Activated naive CD4-positive, alpha-beta T cell treated with anti-CD3 and anti-CD28 coated beads, Interleukin-2, amount 50 U/mL, for 24 hours (primary cell): ENCODE measurements around the gene HDAC4.

ENCODE experiments used
- H3K27ac Mint-ChIP-seq: one replicate; pipeline ENCODE4 v1.8.0; 2021; ENCODE audit warnings: mild to moderate bottlenecking, mixed read lengths
- H3K27me3 Mint-ChIP-seq: one replicate; pipeline ENCODE4 v1.8.0; 2021; ENCODE audit warnings: mixed read lengths
- H3K36me3 Mint-ChIP-seq: one replicate; pipeline ENCODE4 v1.8.0; 2021; ENCODE audit warnings: mixed read lengths
- H3K4me1 Mint-ChIP-seq: one replicate; pipeline ENCODE4 v1.8.0; 2021; ENCODE audit warnings: mixed read lengths
- H3K4me3 Mint-ChIP-seq: one replicate; pipeline ENCODE4 v1.8.0; 2021; ENCODE audit warnings: mild to moderate bottlenecking, mixed read lengths
- H3K9me3 Mint-ChIP-seq: one replicate; pipeline ENCODE4 v1.8.0; 2021; ENCODE audit warnings: mixed read lengths

The HDAC4 gene

GRCh38 chr2:239407112-239407511 lies 6.3 kb upstream of the HDAC4 start:
- H3K4me3 Mint-ChIP-seq: no peak overlapping the region
- no peaks in the 10 kb centered on the region for H3K27me3 Mint-ChIP-seq
- H3K27ac Mint-ChIP-seq: no peak overlapping the region
- no peaks in the 10 kb centered on the region for H3K36me3 Mint-ChIP-seq
- peaks cover 10% of the 10 kb centered on the region for H3K4me1 Mint-ChIP-seq
- no peaks in the 10 kb centered on the region for H3K9me3 Mint-ChIP-seq

GRCh38 chr2:239406316-239406995 lies 5.6 kb upstream of the HDAC4 start:
- H3K4me1 Mint-ChIP-seq: peaks cover 13% of the 10 kb centered on the region
- H3K27ac Mint-ChIP-seq: no peak overlapping the region
- no peak overlapping the region for H3K4me3 Mint-ChIP-seq
- no peaks in the 10 kb centered on the region for H3K36me3 Mint-ChIP-seq
- no peaks in the 10 kb centered on the region for H3K9me3 Mint-ChIP-seq
- no peaks in the 10 kb centered on the region for H3K27me3 Mint-ChIP-seq

- no peak overlapping the region for H3K4me3 Mint-ChIP-seq
- H3K27ac Mint-ChIP-seq: no peak overlapping the region
- peaks cover 13% of the 10 kb centered on the region for H3K4me1 Mint-ChIP-seq
- H3K9me3 Mint-ChIP-seq: no peaks in the 10 kb centered on the region
- H3K36me3 Mint-ChIP-seq: no peaks in the 10 kb centered on the region
- no peaks in the 10 kb centered on the region for H3K27me3 Mint-ChIP-seq
Measured at GRCh38 chr2:239405071-239405470, 4.3 kb upstream of the HDAC4 start.

- Mint-ChIP-seq H3K4me1 (peaks cover 33% of the 10 kb centered on the region), H3K27ac (peak overlapping the region; percentile 99), H3K4me3 (peak overlapping the region; percentile 91), H3K27me3 (no peaks in the 10 kb centered on the region), H3K9me3 (no peaks in the 10 kb centered on the region), H3K36me3 (no peaks in the 10 kb centered on the region)
Measured at GRCh38 chr2:239402666-239403065, 1.8 kb upstream of the HDAC4 start.

GRCh38 chr2:239401881-239402233 lies 1.0 kb upstream of the HDAC4 start:
- peak overlapping the region; percentile 91 for H3K4me3 Mint-ChIP-seq
- H3K36me3 Mint-ChIP-seq: no peaks in the 10 kb centered on the region
- no peaks in the 10 kb centered on the region for H3K9me3 Mint-ChIP-seq
- peaks cover 41% of the 10 kb centered on the region for H3K4me1 Mint-ChIP-seq
- H3K27me3 Mint-ChIP-seq: no peaks in the 10 kb centered on the region
- H3K27ac Mint-ChIP-seq: peak overlapping the region; percentile 99

- H3K9me3 Mint-ChIP-seq: no peaks in the 10 kb centered on the region
- H3K27ac Mint-ChIP-seq: peak overlapping the region; percentile 99
- H3K4me1 Mint-ChIP-seq: peaks cover 47% of the 10 kb centered on the region
- H3K27me3 Mint-ChIP-seq: no peaks in the 10 kb centered on the region
- peak overlapping the region; percentile 91 for H3K4me3 Mint-ChIP-seq
- no peaks in the 10 kb centered on the region for H3K36me3 Mint-ChIP-seq
Measured at GRCh38 chr2:239401067-239401880, 454 bp upstream of the HDAC4 start.

- Mint-ChIP-seq H3K36me3 (no peaks in the 10 kb centered on the region), H3K9me3 (no peaks in the 10 kb centered on the region), H3K27me3 (no peaks in the 10 kb centered on the region), H3K4me3 (peak overlapping the region; percentile 94), H3K27ac (peak overlapping the region; percentile 93), H3K4me1 (peaks cover 51% of the 10 kb centered on the region)
Measured at GRCh38 chr2:239399921-239400595, 762 bp downstream of the HDAC4 start.

GRCh38 chr2:239399433-239399920 lies 1.3 kb downstream of the HDAC4 start:
- no peaks in the 10 kb centered on the region for H3K27me3 Mint-ChIP-seq
- peaks cover 55% of the 10 kb centered on the region for H3K4me1 Mint-ChIP-seq
- H3K4me3 Mint-ChIP-seq: peak overlapping the region; percentile 94
- H3K27ac Mint-ChIP-seq: peak overlapping the region; percentile 93
- no peaks in the 10 kb centered on the region for H3K9me3 Mint-ChIP-seq
- H3K36me3 Mint-ChIP-seq: no peaks in the 10 kb centered on the region

GRCh38 chr2:239398521-239398921 lies 2.3 kb downstream of the HDAC4 start:
- Mint-ChIP-seq H3K4me3 (peak overlapping the region; percentile 94), H3K36me3 (peaks cover 2% of the 10 kb centered on the region), H3K27me3 (no peaks in the 10 kb centered on the region), H3K9me3 (no peaks in the 10 kb centered on the region), H3K4me1 (peaks cover 64% of the 10 kb centered on the region), H3K27ac (no peak overlapping the region)

GRCh38 chr2:239397931-239398471 lies 2.8 kb downstream of the HDAC4 start:
- Mint-ChIP-seq H3K4me3 (peak overlapping the region; percentile 51), H3K9me3 (no peaks in the 10 kb centered on the region)

GRCh38 chr2:239396881-239397681 lies 3.7 kb downstream of the HDAC4 start:
- no peaks in the 10 kb centered on the region for H3K9me3 Mint-ChIP-seq
- no peaks in the 10 kb centered on the region for H3K27me3 Mint-ChIP-seq
- no peak overlapping the region for H3K4me3 Mint-ChIP-seq
- peaks cover 2% of the 10 kb centered on the region for H3K36me3 Mint-ChIP-seq
- H3K27ac Mint-ChIP-seq: peak overlapping the region; percentile 51
- H3K4me1 Mint-ChIP-seq: peaks cover 60% of the 10 kb centered on the region

More at GRCh38 chr2:239397931-239398471, 2.8 kb downstream of the HDAC4 start:
- no peak overlapping the region for H3K27ac Mint-ChIP-seq
- H3K27me3 Mint-ChIP-seq: no peaks in the 10 kb centered on the region
- H3K4me1 Mint-ChIP-seq: peaks cover 68% of the 10 kb centered on the region
- peaks cover 2% of the 10 kb centered on the region for H3K36me3 Mint-ChIP-seq

GRCh38 chr2:239395524-239395923 lies 5.3 kb downstream of the HDAC4 start:
- no peak overlapping the region for H3K4me3 Mint-ChIP-seq
- peaks cover 58% of the 10 kb centered on the region for H3K4me1 Mint-ChIP-seq
- no peaks in the 10 kb centered on the region for H3K9me3 Mint-ChIP-seq
- no peak overlapping the region for H3K27ac Mint-ChIP-seq
- no peaks in the 10 kb centered on the region for H3K27me3 Mint-ChIP-seq
- H3K36me3 Mint-ChIP-seq: peaks cover 2% of the 10 kb centered on the region

GRCh38 chr2:239394978-239395377 lies 5.8 kb downstream of the HDAC4 start:
- peaks cover 58% of the 10 kb centered on the region for H3K4me1 Mint-ChIP-seq
- H3K27ac Mint-ChIP-seq: no peak overlapping the region
- H3K36me3 Mint-ChIP-seq: peaks cover 2% of the 10 kb centered on the region

GRCh38 chr2:239394346-239394945 lies 6.4 kb downstream of the HDAC4 start:
- no peak overlapping the region for H3K27ac Mint-ChIP-seq

More at GRCh38 chr2:239394978-239395377, 5.8 kb downstream of the HDAC4 start:
- Mint-ChIP-seq H3K4me3 (no peak overlapping the region), H3K9me3 (no peaks in the 10 kb centered on the region), H3K27me3 (no peaks in the 10 kb centered on the region)

More at GRCh38 chr2:239394346-239394945, 6.4 kb downstream of the HDAC4 start:
- Mint-ChIP-seq H3K4me3 (no peak overlapping the region), H3K9me3 (no peaks in the 10 kb centered on the region), H3K27me3 (no peaks in the 10 kb centered on the region), H3K4me1 (peaks cover 53% of the 10 kb centered on the region), H3K36me3 (peaks cover 2% of the 10 kb centered on the region)
